Measurements from ENCODE around the gene CEP68.

CEP68 gene

GRCh38 chr2:65054749-65055421 lies 1.3 kb upstream of the CEP68 start:
- TF ChIP-seq ZNF274 (IDR thresholded peaks at IDR 0.05; ENCODE audit: low read depth, low read length) (no peak), YY1 (IDR thresholded peaks at IDR 0.05; ENCODE audit: insufficient read depth, insufficient read length) (no peak), SUZ12 (IDR thresholded peaks at IDR 0.05; ENCODE audit: extremely low read depth, insufficient read depth, insufficient read length) (no peak)
- H3K9me3 ChIP-seq (ENCODE audit: insufficient read depth, low read length): no peaks in the 10 kb centered on the region
- H3K4me3 ChIP-seq (ENCODE audit: insufficient read length, low read depth): no peak overlapping the region
- no peaks in the 10 kb centered on the region for H3K4me1 ChIP-seq (ENCODE audit: insufficient read depth, insufficient read length)
- H3K36me3 ChIP-seq (ENCODE audit: insufficient read depth, insufficient read length, low read length): no peaks in the 10 kb centered on the region
- no peaks in the 10 kb centered on the region for H3K27me3 ChIP-seq (ENCODE audit: insufficient read depth, insufficient read length)
- no peak for DNase-seq (ENCODE audit: low read depth, low spot score)
- H3K9ac ChIP-seq (ENCODE audit: insufficient read length, low read depth): no peak overlapping the region

GRCh38 chr2:65055422-65056214 lies 598 bp upstream of the CEP68 start:
- TF ChIP-seq ZNF274 (IDR thresholded peaks at IDR 0.05; ENCODE audit: low read depth, low read length): no peak
- TF ChIP-seq YY1 (IDR thresholded peaks at IDR 0.05; ENCODE audit: insufficient read depth, insufficient read length): no peak
- TF ChIP-seq SUZ12 (IDR thresholded peaks at IDR 0.05; ENCODE audit: extremely low read depth, insufficient read depth, insufficient read length): no peak
- Histone ChIP-seq H3K4me1 (ENCODE audit: insufficient read depth, insufficient read length) (no peaks in the 10 kb centered on the region), H3K36me3 (ENCODE audit: insufficient read depth, insufficient read length, low read length) (no peaks in the 10 kb centered on the region), H3K27me3 (ENCODE audit: insufficient read depth, insufficient read length) (no peaks in the 10 kb centered on the region), H3K9ac (ENCODE audit: insufficient read length, low read depth) (peak overlapping the region; percentile 71), H3K4me3 (ENCODE audit: insufficient read length, low read depth) (peak overlapping the region; percentile 54), H3K9me3 (ENCODE audit: insufficient read depth, low read length) (no peaks in the 10 kb centered on the region)
- no peak for DNase-seq (ENCODE audit: low read depth, low spot score)

- peak overlapping the region; percentile 73 for H3K4me3 ChIP-seq (ENCODE audit: insufficient read length, low read depth)
- TF ChIP-seq YY1 (IDR thresholded peaks at IDR 0.05; ENCODE audit: insufficient read depth, insufficient read length) (no peak), SUZ12 (IDR thresholded peaks at IDR 0.05; ENCODE audit: extremely low read depth, insufficient read depth, insufficient read length) (no peak), ZNF274 (IDR thresholded peaks at IDR 0.05; ENCODE audit: low read depth, low read length) (no peak)
- H3K9ac ChIP-seq (ENCODE audit: insufficient read length, low read depth): peak overlapping the region; percentile 75
- no peak for DNase-seq (ENCODE audit: low read depth, low spot score)
- H3K27me3 ChIP-seq (ENCODE audit: insufficient read depth, insufficient read length): no peaks in the 10 kb centered on the region
- H3K9me3 ChIP-seq (ENCODE audit: insufficient read depth, low read length): no peaks in the 10 kb centered on the region
- peaks cover 2% of the 10 kb centered on the region for H3K4me1 ChIP-seq (ENCODE audit: insufficient read depth, insufficient read length)
- H3K36me3 ChIP-seq (ENCODE audit: insufficient read depth, insufficient read length, low read length): peaks cover 3% of the 10 kb centered on the region
Measured at GRCh38 chr2:65057054-65057375, 799 bp downstream of the CEP68 start.

- no peaks in the 10 kb centered on the region for H3K9me3 ChIP-seq (ENCODE audit: insufficient read depth, low read length)
- peaks cover 4% of the 10 kb centered on the region for H3K36me3 ChIP-seq (ENCODE audit: insufficient read depth, insufficient read length, low read length)
- DNase-seq (ENCODE audit: low read depth, low spot score): no peak
- H3K27me3 ChIP-seq (ENCODE audit: insufficient read depth, insufficient read length): no peaks in the 10 kb centered on the region
- TF ChIP-seq YY1 (IDR thresholded peaks at IDR 0.05; ENCODE audit: insufficient read depth, insufficient read length) (no peak), SUZ12 (IDR thresholded peaks at IDR 0.05; ENCODE audit: extremely low read depth, insufficient read depth, insufficient read length) (no peak), ZNF274 (IDR thresholded peaks at IDR 0.05; ENCODE audit: low read depth, low read length) (no peak)
- H3K4me1 ChIP-seq (ENCODE audit: insufficient read depth, insufficient read length): peaks cover 2% of the 10 kb centered on the region
- H3K9ac ChIP-seq (ENCODE audit: insufficient read length, low read depth): peak overlapping the region; percentile 75
- H3K4me3 ChIP-seq (ENCODE audit: insufficient read length, low read depth): peak overlapping the region; percentile 73
Measured at GRCh38 chr2:65057391-65058052, 1.3 kb downstream of the CEP68 start.

GRCh38 chr2:65059071-65059470 lies 2.9 kb downstream of the CEP68 start:
- TF ChIP-seq ZNF274 (IDR thresholded peaks at IDR 0.05; ENCODE audit: low read depth, low read length) (no peak), YY1 (IDR thresholded peaks at IDR 0.05; ENCODE audit: insufficient read depth, insufficient read length) (no peak), SUZ12 (IDR thresholded peaks at IDR 0.05; ENCODE audit: extremely low read depth, insufficient read depth, insufficient read length) (no peak)
- no peaks in the 10 kb centered on the region for H3K27me3 ChIP-seq (ENCODE audit: insufficient read depth, insufficient read length)
- no peak for DNase-seq (ENCODE audit: low read depth, low spot score)
- H3K36me3 ChIP-seq (ENCODE audit: insufficient read depth, insufficient read length, low read length): peaks cover 4% of the 10 kb centered on the region
- H3K4me3 ChIP-seq (ENCODE audit: insufficient read length, low read depth): no peak overlapping the region
- no peak overlapping the region for H3K9ac ChIP-seq (ENCODE audit: insufficient read length, low read depth)
- H3K9me3 ChIP-seq (ENCODE audit: insufficient read depth, low read length): no peaks in the 10 kb centered on the region
- peaks cover 2% of the 10 kb centered on the region for H3K4me1 ChIP-seq (ENCODE audit: insufficient read depth, insufficient read length)

- Histone ChIP-seq H3K9ac (ENCODE audit: insufficient read length, low read depth) (peak overlapping the region; percentile 3), H3K4me1 (ENCODE audit: insufficient read depth, insufficient read length) (peaks cover 2% of the 10 kb centered on the region), H3K27me3 (ENCODE audit: insufficient read depth, insufficient read length) (no peaks in the 10 kb centered on the region), H3K4me3 (ENCODE audit: insufficient read length, low read depth) (no peak overlapping the region), H3K36me3 (ENCODE audit: insufficient read depth, insufficient read length, low read length) (peaks cover 4% of the 10 kb centered on the region), H3K9me3 (ENCODE audit: insufficient read depth, low read length) (no peaks in the 10 kb centered on the region)
- no peak for TF ChIP-seq SUZ12 (IDR thresholded peaks at IDR 0.05; ENCODE audit: extremely low read depth, insufficient read depth, insufficient read length)
- DNase-seq (ENCODE audit: low read depth, low spot score): no peak
Measured at GRCh38 chr2:65061146-65061909, 5.1 kb downstream of the CEP68 start.

All from NT2/D1 (cell line).